ENCODE measurements around the gene VNN1.
"Not testable (repeated sequence)": the region's sequence is repeated elsewhere in the genome, so short reads cannot be mapped to it uniquely, and the experiment has no call there.

The VNN1 gene

GRCh38 chr6:132712366-132712765 is 1.5 kb downstream of the VNN1 start:
- DNase-seq (ENCODE audit: low read depth) = peak; percentile 39
- no peak overlapping the region for H3K4me3 ChIP-seq (ENCODE audit: low read depth, low read length)
- no peak for TF ChIP-seq CTCF (conservative IDR thresholded peaks at IDR 0.05; ENCODE audit: low read depth, low read length)

GRCh38 chr6:132708771-132709170 is 5.1 kb downstream of the VNN1 start:
- DNase-seq (ENCODE audit: low read depth) = no peak
- no peak for TF ChIP-seq CTCF (conservative IDR thresholded peaks at IDR 0.05; ENCODE audit: low read depth, low read length)
- no peak overlapping the region for H3K4me3 ChIP-seq (ENCODE audit: low read depth, low read length)

GRCh38 chr6:132708002-132708401 is 5.9 kb downstream of the VNN1 start:
- no peak overlapping the region for H3K4me3 ChIP-seq (ENCODE audit: low read depth, low read length)
- no peak for TF ChIP-seq CTCF (conservative IDR thresholded peaks at IDR 0.05; ENCODE audit: low read depth, low read length)
- no peak for DNase-seq (ENCODE audit: low read depth)

GRCh38 chr6:132706756-132707155 is 7.1 kb downstream of the VNN1 start:
- DNase-seq (ENCODE audit: low read depth); H3K4me3 ChIP-seq (ENCODE audit: low read depth, low read length): not testable (repeated sequence)

GRCh38 chr6:132703936-132704335 is 9.9 kb downstream of the VNN1 start:
- no peak for TF ChIP-seq CTCF (conservative IDR thresholded peaks at IDR 0.05; ENCODE audit: low read depth, low read length)
- DNase-seq (ENCODE audit: low read depth) = peak; percentile 18
- H3K4me3 ChIP-seq (ENCODE audit: low read depth, low read length) = no peak overlapping the region

- DNase-seq (ENCODE audit: low read depth) = no peak
- no peak for TF ChIP-seq CTCF (conservative IDR thresholded peaks at IDR 0.05; ENCODE audit: low read depth, low read length)
- H3K4me3 ChIP-seq (ENCODE audit: low read depth, low read length) = no peak overlapping the region
Measured at GRCh38 chr6:132698608-132699007, 15.2 kb downstream of the VNN1 start.

- TF ChIP-seq CTCF (conservative IDR thresholded peaks at IDR 0.05; ENCODE audit: low read depth, low read length) = no peak
- DNase-seq (ENCODE audit: low read depth) = peak; percentile 28
Measured at GRCh38 chr6:132695773-132696172, 18.1 kb downstream of the VNN1 start.

GRCh38 chr6:132693478-132693877 is 20.4 kb downstream of the VNN1 start:
- no peak for TF ChIP-seq CTCF (conservative IDR thresholded peaks at IDR 0.05; ENCODE audit: low read depth, low read length)
- DNase-seq (ENCODE audit: low read depth) = peak; percentile 66
- H3K4me3 ChIP-seq (ENCODE audit: low read depth, low read length) = no peak overlapping the region

More at GRCh38 chr6:132695773-132696172, 18.1 kb downstream of the VNN1 start:
- no peak overlapping the region for H3K4me3 ChIP-seq (ENCODE audit: low read depth, low read length)
